DMS153 (cell line): ENCODE measurements around the gene FXYD6.
A peak's percentile ranks its signal among the peaks of the same experiment; 100 is the strongest.

Source experiments
- DNase-seq: peaks from one replicate; lab custom pipeline; 2025; lab: John Stamatoyannopoulos, UW

Gene FXYD6

DNA sequence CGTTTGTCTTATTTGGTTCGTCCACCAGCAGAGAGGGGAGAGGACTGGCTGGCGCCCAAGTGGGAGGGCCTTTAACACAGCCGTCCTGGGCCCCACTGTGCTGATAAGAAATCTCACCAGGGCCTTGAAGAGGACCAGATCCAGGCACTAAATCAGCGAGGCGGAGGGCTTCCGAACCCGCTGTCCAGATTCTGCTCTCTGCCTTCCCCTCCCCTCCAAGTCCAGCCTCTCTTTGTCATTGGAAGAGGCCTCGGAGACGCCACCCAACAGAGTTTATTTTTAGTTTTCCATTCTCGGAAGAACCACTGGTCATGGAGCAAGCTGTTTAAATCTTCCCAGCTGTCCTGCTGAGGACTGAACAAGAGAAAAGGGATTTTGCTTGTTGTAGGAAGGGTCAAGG is 9.3 kb upstream of the FXYD6 start:
- no peak for DNase-seq

DNA sequence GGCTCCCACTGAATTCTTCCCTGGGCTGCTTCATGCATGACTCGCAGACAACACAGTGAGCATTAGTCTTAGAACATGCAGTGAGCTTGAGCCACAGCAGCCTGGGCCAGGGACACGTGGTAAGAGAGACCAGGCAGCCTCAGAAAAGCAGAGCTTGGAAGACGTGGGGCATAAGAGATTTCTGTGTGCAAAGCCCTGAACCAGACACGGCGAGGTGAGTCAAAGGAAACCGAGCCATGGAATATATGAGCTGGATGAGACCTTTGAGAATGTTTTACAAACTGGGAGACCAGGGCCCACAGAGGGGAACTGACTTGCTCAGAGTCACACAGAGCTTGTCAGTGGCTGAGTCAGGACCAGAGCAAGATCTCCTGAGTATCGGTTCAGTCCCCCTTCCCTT is 8.5 kb upstream of the FXYD6 start:
- DNase-seq, result no peak

DNA sequence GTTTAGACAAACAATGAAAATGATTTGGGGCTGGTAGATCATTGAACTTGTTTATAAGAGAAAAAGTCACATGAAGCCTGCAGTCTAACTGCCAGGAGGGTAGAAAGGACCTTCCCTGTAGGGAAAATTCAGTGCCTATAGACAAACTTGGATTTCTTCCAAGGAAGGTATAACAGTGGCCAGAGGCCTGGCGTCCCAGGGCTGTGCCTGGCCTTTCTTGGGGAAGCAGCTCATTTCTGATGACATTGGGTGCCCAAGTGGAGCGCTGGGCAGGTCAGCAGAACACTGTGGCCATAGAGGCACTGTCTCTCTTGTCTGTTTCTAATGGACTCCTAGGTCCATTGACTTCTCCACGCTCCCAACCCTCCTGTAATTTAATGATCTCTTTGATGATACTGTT is 6.6 kb upstream of the FXYD6 start:
- DNase-seq, result no peak

- DNase-seq, result no peak
Observed at GRCh38 chr11:117882311-117882905, 6.0 kb upstream of the FXYD6 start.

DNA sequence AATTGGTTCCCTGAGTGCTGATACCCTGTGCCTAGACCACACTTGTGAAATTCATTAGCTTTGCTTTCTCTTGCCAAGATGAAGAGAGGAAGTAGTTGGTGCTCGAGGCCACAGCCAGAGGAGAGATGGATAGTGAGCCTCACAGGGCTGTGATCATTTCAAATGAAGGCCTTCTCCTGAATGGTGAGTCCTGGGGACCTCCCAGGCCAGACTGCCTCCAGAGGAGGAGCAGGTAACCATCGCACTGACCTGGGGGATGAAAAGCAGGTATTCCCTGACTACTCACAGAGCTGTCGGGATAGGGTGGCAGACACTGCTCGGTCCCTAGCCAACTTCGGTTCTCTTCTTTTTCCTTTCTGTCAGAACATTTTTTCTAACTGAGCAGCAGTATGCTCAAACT is 4.8 kb upstream of the FXYD6 start:
- DNase-seq, result no peak

GRCh38 chr11:117879516-117880480 is 3.3 kb upstream of the FXYD6 start:
- no peak for DNase-seq

- DNase-seq, result no peak
Observed at GRCh38 chr11:117878939-117879475, 2.5 kb upstream of the FXYD6 start.

GRCh38 chr11:117878314-117878938 is 2.0 kb upstream of the FXYD6 start:
- no peak for DNase-seq

DNA sequence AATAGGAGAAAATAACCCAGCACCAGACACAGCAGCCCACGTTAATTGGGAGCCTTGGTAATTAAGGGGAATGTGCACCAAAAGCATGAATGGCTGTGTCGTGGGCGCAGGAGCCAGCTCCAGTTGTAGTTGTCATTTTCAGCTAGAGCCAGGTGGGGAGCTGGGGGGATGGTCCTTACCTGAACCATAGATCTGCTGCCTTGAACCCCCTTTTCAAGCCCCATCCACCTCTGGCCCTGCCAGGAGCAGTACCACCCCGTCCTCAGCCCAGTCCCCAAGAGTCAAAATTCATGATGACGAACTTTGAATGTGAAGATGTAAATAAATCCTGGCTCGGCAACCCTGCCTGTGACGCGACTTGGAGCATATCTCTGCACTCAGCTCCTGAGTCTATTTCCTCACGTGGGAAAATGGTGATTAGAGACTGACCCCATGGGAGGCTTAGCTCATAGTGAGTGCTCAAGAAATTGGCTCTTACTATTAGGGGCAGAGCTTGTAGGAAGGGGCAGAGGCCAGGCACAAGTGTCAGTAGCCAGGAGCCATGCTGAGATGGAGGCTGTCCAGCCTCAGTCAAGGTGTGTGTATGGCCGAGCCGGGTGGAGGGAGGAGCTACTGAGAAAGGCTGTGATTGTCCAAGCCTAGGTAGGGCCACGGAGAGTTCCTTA is 794 bp upstream of the FXYD6 start:
- no peak for DNase-seq

GRCh38 chr11:117876059-117876340 is 458 bp downstream of the FXYD6 start:
- DNase-seq, result no peak

DNA sequence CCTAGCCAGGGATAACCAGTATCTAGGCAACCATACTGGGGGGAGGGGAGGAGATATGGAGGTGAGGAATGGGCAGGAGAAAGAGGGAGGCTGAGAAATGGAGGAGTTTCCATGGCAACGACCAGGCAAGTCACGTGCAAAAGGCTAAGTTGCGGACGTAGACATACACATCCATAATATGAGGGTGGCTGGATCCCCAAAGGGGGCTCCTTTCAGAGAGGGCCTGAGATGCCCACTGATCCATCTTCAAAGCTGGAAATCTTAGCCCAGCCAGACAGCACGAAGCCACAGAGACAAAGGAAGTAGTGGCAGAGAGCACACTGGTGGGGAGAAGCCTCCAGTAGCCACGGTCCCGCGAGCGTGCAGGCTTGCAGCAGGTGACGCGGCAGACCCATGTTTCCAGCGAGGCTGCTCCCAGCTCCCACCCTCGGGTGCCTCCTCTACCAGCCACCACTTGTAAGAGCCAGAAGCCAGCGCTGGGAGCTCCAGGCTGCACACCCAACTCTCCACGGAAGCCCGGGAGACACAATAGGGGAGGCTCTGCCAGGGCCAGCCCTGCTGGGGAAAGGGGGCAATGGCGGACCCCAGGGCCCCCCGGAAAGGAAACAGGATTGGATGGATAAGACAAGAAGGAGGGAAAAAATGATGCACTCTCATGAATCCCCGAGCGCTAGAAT is 938 bp downstream of the FXYD6 start:
- peak; percentile 9 for DNase-seq

DNA sequence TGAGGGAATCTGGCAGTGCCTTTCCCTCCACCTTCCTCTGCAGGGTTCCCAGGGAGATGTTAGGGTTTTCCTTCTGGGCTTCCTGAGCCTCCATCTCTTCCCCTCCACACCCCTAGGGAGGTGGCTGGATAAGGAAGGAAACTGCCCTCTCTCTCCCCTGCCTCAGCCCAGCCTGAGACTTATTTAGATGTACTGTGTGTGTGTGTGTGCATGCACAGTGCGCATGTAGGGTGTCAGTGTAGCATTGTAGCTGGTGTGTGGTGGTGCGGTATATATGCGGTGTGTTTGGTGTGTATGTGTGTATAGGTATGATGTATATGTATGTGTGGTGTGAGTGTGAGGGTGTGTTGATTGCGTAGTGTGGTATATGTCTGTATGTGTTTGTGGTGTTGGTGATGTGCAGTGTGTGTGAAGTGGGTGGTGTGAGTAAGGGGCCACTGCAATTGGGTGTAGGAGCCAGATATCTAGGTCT is 1.5 kb downstream of the FXYD6 start:
- DNase-seq, result no peak

GRCh38 chr11:117874253-117874909 is 2.1 kb downstream of the FXYD6 start:
- no peak for DNase-seq

- DNase-seq, result no peak
Observed at GRCh38 chr11:117873828-117874125, 2.7 kb downstream of the FXYD6 start.

DNA sequence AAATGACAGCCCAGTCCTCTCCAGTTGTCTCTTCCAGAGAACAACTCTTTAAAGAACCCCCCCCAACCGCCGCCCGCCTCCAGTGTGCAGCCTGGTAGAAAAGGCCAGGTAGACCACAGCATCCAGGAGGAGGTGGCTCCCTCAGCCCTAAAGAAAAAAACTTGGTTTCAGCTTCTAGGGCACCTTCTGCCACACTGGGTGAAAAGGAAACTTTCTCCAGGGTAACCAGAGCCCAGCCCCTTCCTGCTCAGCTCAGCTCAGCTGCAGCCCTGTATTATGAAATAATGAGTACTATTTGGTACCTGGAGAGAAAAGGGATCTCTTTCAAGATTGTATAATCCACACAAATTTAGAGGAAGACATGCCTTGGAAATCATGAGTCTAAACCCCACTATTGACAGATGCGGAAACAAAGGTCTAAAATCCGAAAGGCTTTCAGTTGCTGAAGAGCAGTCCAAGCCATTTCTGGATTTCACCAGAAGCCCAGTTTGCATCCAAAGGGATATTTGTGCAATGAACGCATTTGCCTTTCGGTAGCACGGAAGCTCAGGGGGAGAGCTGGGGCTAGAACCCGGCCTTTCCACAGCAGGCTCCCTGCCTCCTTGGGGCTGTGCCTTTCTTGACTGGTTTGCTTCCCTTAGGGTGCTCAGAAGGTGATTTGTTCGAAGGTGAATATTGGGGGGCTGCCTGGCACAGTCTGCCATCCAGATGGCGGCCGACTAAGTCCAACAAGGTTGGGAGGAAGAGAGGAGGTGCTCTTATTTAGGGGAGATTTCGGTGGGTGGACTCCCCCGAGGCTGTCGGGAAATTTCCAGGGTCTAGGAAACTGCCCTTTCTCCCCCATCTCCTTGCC is 3.3 kb downstream of the FXYD6 start:
- DNase-seq, result no peak

GRCh38 chr11:117872420-117872961 is 4.0 kb downstream of the FXYD6 start:
- no peak for DNase-seq

GRCh38 chr11:117871784-117872183 is 4.7 kb downstream of the FXYD6 start:
- DNase-seq, result no peak

DNA sequence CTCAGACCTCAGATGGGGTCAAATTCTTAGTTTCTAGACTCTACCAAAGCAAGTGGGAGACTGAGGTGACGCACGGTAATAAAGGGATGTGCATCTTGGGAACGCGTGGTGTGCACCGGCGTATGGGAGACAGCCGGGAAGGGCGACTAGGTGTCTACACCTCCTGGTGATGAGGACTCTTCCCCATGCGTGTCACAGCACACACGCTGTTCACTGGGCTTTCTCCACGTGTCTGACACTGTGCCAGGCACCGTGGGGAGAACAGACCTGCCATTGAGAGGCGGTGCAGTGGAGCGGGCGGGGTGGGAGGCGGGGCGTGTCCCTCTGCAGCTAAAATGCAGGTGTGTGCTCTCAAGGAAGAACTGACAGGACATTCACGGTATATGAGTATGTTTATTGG is 5.3 kb downstream of the FXYD6 start:
- DNase-seq, result no peak

- peak; percentile 10 for DNase-seq
Observed at GRCh38 chr11:117870103-117870952, 6.1 kb downstream of the FXYD6 start.
